CD14-positive monocyte (primary cell): ENCODE measurements around the gene ARHGEF10L. TPM values are rescaled to one million over a fixed set of nuclear protein-coding genes. Genes with fewer than 3 reads are reported as not detected.

Experiments used
- DNase-seq, 3 donors: peaks; one replicate each; pipeline ENCODE4 v3.0.0-alpha.2; 2011 to 2022
- H2AFZ ChIP-seq: 2 replicates; pipeline ENCODE4 v1.6.0; 2012; ENCODE audit warnings: mild to moderate bottlenecking, low read depth, low read length, inconsistent platforms; ENCODE audit not compliant: insufficient read depth, poor library complexity, severe bottlenecking
- H3K27ac ChIP-seq, 2 donors: 1 replicate in 1 of 2; 2 replicates in 1 of 2; pipeline ENCODE4 v1.5.1; 2012 to 2013; ENCODE audit warnings: low read length in 2 of 2, control low read depth in 1 of 2, inconsistent platforms in 1 of 2, low read depth in 1 of 2, mild to moderate bottlenecking in 1 of 2
- H3K27me3 ChIP-seq, 2 donors: one replicate each; pipeline versions ENCODE4 v1.6.0 to v1.6.1; 2011 to 2013; ENCODE audit warnings: low read length in 2 of 2; ENCODE audit not compliant: control insufficient read depth in 2 of 2, insufficient read depth in 2 of 2
- H3K36me3 ChIP-seq, 2 donors: replicated peaks in 1 of 2; 1 replicate in 1 of 2; 2 replicates in 1 of 2; pipeline versions ENCODE4 v1.5.1 to v1.6.1; 2012 to 2013; ENCODE audit warnings: low read length in 2 of 2, control low read depth in 1 of 2, inconsistent platforms in 1 of 2, mild to moderate bottlenecking in 1 of 2; ENCODE audit not compliant: insufficient read depth in 2 of 2, control insufficient read depth in 1 of 2
- H3K4me1 ChIP-seq, 2 donors: 1 replicate in 1 of 2; 2 replicates in 1 of 2; pipeline versions ENCODE4 v1.5.1 to v1.6.1; 2012 to 2013; ENCODE audit warnings: low read length in 2 of 2, control low read depth in 1 of 2, inconsistent platforms in 1 of 2, mild to moderate bottlenecking in 1 of 2, moderate library complexity in 1 of 2; ENCODE audit not compliant: insufficient read depth in 2 of 2, control insufficient read depth in 1 of 2
- H3K4me2 ChIP-seq: replicated peaks from 2 replicates; pipeline ENCODE3; 2012; ENCODE audit warnings: low read length, moderate library complexity, mild to moderate bottlenecking; ENCODE audit not compliant: poor library complexity, severe bottlenecking; ENCODE audit errors: extremely low read depth
- H3K4me3 ChIP-seq, 3 experiments: fragments of 200-600 bp in 1 of 3; sonication (generic) in 1 of 3; replicated peaks in 1 of 3; 1 replicate in 2 of 3; 2 replicates in 1 of 3; pipeline ENCODE4 v1.5.1; 2011 to 2013; ENCODE audit warnings: low read length in 3 of 3, mild to moderate bottlenecking in 3 of 3, control low read depth in 2 of 3, low read depth in 2 of 3, inconsistent platforms in 1 of 3, moderate library complexity in 1 of 3
- H3K79me2 ChIP-seq: 2 replicates; pipeline ENCODE4 v1.6.0; 2012; ENCODE audit warnings: mild to moderate bottlenecking, control low read depth, inconsistent platforms, low read length, moderate library complexity; ENCODE audit not compliant: insufficient read depth
- H3K9ac ChIP-seq: 2 replicates; pipeline ENCODE4 v1.6.0; 2017; ENCODE audit warnings: low read length, mild to moderate bottlenecking; ENCODE audit not compliant: insufficient read depth, poor library complexity, severe bottlenecking
- H3K9me3 ChIP-seq, 2 donors: replicated peaks in 1 of 2; 1 replicate in 1 of 2; 2 replicates in 1 of 2; pipeline versions ENCODE4 v1.5.1 to v1.6.1; 2012 to 2013; ENCODE audit warnings: low read length in 2 of 2, control low read depth in 1 of 2; ENCODE audit not compliant: control insufficient read depth in 1 of 2, insufficient read depth in 1 of 2
- H4K20me1 ChIP-seq: 2 replicates; pipeline ENCODE4 v1.6.0; 2012; ENCODE audit warnings: mild to moderate bottlenecking, low read length, control low read depth, moderate library complexity; ENCODE audit not compliant: insufficient read depth
- H3K27ac Mint-ChIP-seq, 7 donors: one replicate each; pipeline ENCODE4 v1.8.0; 2020; ENCODE audit warnings: mild to moderate bottlenecking in 7 of 7, mixed read lengths in 7 of 7, moderate library complexity in 6 of 7, inconsistent platforms in 2 of 7
- H3K27me3 Mint-ChIP-seq, 3 donors: one replicate each; pipeline ENCODE4 v1.8.0; 2021 to 2022; ENCODE audit warnings: low read depth in 3 of 3, mild to moderate bottlenecking in 3 of 3, mixed read lengths in 3 of 3, moderate library complexity in 3 of 3, inconsistent platforms in 1 of 3
- H3K36me3 Mint-ChIP-seq, 2 donors: one replicate each; pipeline ENCODE4 v1.8.0; 2020; ENCODE audit warnings: mixed read lengths in 2 of 2, inconsistent platforms in 1 of 2, mild to moderate bottlenecking in 1 of 2
- H3K4me1 Mint-ChIP-seq: one replicate; pipeline ENCODE4 v1.8.0; 2020; ENCODE audit warnings: mild to moderate bottlenecking, mixed read lengths
- H3K4me3 Mint-ChIP-seq, 2 donors: one replicate each; pipeline ENCODE4 v1.8.0; 2020; ENCODE audit warnings: mild to moderate bottlenecking in 2 of 2, mixed read lengths in 2 of 2, moderate library complexity in 1 of 2
- H3K9me3 Mint-ChIP-seq, 7 donors: one replicate each; pipeline ENCODE4 v1.8.0; 2020 to 2022; ENCODE audit warnings: mixed read lengths in 7 of 7, mild to moderate bottlenecking in 6 of 7, moderate library complexity in 6 of 7, inconsistent platforms in 2 of 7
- CTCF ChIP-seq: fragments of 200-600 bp; IDR thresholded peaks from one replicate; pipeline ENCODE4 v1.8.0; 2022; ENCODE audit warnings: antibody characterized with exemption, mild to moderate bottlenecking
- WGBS: methylation state at CpG from one replicate; pipeline ENCODE4 v1.1.5; 2013; ENCODE audit warnings: missing lambda C conversion rate; ENCODE audit not compliant: insufficient coverage; 5-methylcytosine and 5-hydroxymethylcytosine counted together
- intact Hi-C, 2 donors: fragments of 100-400 bp; cut with micrococcal nuclease; formaldehyde crosslinking; loops; one replicate each; pipeline versions ENCODE4 v1.15.0 to v1.15.1; 2023
- polyA plus RNA-seq, 3 donors: library from polyadenylated mRNA; depleted of rRNA in 1 of 3; unstranded in 2 of 3; stranded (reverse) in 1 of 3; fragments of 300-500 nt in 2 of 3; fragments of >200 nt in 1 of 3; fragmentation: Illumina TruSeq in 2 of 3; gene quantifications; 1 replicate in 2 of 3; 2 replicates in 1 of 3; pipeline ENCODE4 v1.2.3, GENCODE V29; 2012 to 2021

Gene ARHGEF10L
- polyA plus RNA-seq, 3 donors, result 20.7 to 95.7 (median 23.7) TPM

DNA sequence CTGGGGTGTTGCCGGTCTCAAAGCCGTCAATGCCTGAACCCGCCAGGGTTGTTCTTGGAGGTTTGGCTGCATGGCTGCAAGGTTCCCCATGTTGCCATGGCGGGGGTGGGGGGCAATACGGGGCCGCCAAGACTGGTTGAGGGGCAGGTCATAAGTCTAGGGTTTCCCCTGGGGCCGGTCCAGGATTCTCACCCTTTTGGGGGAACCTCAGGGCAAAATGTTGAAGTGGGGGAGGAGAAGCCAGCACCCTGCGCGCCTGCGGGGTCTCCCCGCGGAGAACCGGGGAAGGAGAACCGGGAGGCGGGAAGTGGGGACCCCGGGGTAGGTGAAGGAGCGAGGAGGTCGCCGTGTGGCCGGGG is 401 bp upstream of the ARHGEF10L start:
- 12% methylated on average over 18 of the region's 20 CpGs for WGBS

DNA sequence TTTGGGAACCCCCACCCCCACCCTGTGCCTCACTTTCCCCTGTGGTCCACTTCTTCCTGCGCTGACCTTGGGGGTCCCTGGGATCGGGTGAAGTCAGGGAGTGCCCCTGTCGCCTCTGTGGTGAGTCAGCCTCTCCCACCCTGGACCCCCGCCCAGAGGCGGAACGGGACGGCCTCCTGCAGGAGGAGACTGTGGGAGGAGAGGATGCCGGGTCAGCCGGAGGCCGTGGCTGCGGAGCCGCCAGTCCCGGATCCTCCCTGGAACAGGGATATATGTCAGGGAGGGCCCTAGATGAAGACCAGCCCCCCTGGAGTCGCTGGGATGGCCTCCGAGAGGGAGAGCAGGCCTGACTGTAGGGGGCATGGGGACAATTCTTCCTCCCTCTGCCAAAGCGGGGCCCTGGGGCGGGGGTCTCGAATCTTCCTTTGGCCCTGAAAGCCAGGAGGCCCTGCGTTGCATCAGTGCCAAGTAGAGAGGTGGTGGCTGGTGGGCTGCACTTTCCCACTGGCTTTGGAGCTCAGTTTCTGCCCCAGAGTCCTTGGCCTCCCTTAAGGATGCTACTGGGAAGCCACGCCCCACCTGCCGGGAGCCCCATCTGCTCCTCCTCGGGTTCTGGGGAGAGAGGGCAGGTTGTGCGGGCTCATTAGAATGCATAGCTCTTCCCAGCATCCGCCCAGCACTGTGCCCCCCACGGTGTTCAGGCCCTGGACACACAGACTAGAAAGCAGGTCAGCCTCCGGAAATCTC is 930 bp downstream of the ARHGEF10L start:
- intact Hi-C loops, result no loop called here
- peak overlapping the region; percentile 27 to 74 (median 40) for H3K4me3 ChIP-seq
- peaks cover 4 to 5% of the 10 kb centered on the region in 2 donors for H3K36me3 Mint-ChIP-seq
- peaks cover 21 to 30% of the 10 kb centered on the region in 2 donors for H3K27me3 ChIP-seq
- H3K27ac ChIP-seq, result no peak overlapping the region
- peaks cover 0 to 6% of the 10 kb centered on the region in 2 donors for H3K9me3 ChIP-seq
- peak overlapping the region; percentile 46 for H3K9ac ChIP-seq
- peaks cover 42 to 46% of the 10 kb centered on the region in 2 donors for H3K4me1 ChIP-seq
- H3K4me1 Mint-ChIP-seq, result peaks cover 40% of the 10 kb centered on the region
- H2AFZ ChIP-seq, result peak overlapping the region; percentile 83
- no peaks in the 10 kb centered on the region for H3K79me2 ChIP-seq
- 18% methylated on average over 15 of the region's 26 CpGs for WGBS
- peaks cover 0 to 10% (median 6%) of the 10 kb centered on the region in 7 donors for H3K9me3 Mint-ChIP-seq
- no peaks in the 10 kb centered on the region for H3K36me3 ChIP-seq
- no peak for DNase-seq
- H3K4me2 ChIP-seq, result peak overlapping the region; percentile 80
- H3K4me3 Mint-ChIP-seq, result peak overlapping the region; percentile 81 to 90
- H4K20me1 ChIP-seq, result no peaks in the 10 kb centered on the region
- TF ChIP-seq CTCF, result no peak
- H3K27me3 Mint-ChIP-seq, result peaks cover 41 to 44% (median 43%) of the 10 kb centered on the region in 3 donors
- peak overlapping the region in 2 of 7 donors; percentile 14 to 80 for H3K27ac Mint-ChIP-seq

More for the DNA sequence above, 401 bp upstream of the ARHGEF10L start:
- intact Hi-C loops, result no loop called here
- no peak overlapping the region for H3K27ac ChIP-seq
- peaks cover 21 to 30% of the 10 kb centered on the region in 2 donors for H3K27me3 ChIP-seq
- H2AFZ ChIP-seq, result no peak overlapping the region
- Mint-ChIP-seq H3K27me3 (peaks cover 41 to 46% (median 44%) of the 10 kb centered on the region in 3 donors), H3K4me3 (peak overlapping the region; percentile 82 to 91), H3K36me3 (peaks cover 4 to 5% of the 10 kb centered on the region in 2 donors), H3K4me1 (peaks cover 31% of the 10 kb centered on the region), H3K9me3 (peaks cover 0 to 10% (median 4%) of the 10 kb centered on the region in 7 donors), H3K27ac (peak overlapping the region in 2 of 7 donors; percentile 7 to 24)
- no peak for TF ChIP-seq CTCF
- no peak for DNase-seq
- peak overlapping the region; percentile 53 for H3K4me2 ChIP-seq
- H3K4me1 ChIP-seq, result peaks cover 36 to 40% of the 10 kb centered on the region in 2 donors
- H3K36me3 ChIP-seq, result no peaks in the 10 kb centered on the region
- no peak overlapping the region for H3K9ac ChIP-seq
- H3K79me2 ChIP-seq, result no peaks in the 10 kb centered on the region
- no peaks in the 10 kb centered on the region for H4K20me1 ChIP-seq
- H3K9me3 ChIP-seq, result peaks cover 0 to 6% of the 10 kb centered on the region in 2 donors
- H3K4me3 ChIP-seq, result no peak overlapping the region
